SK-N-SH treated with all-trans-retinoic acid at 6 μM for 48 hours (cell line): ENCODE data around the gene TMEM147.

Experiments
- CSDC2 ChIP-seq: fragments of 250-450 bp; sonication (Bioruptor Pico); IDR thresholded peaks from 2 replicates; pipeline ENCODE4 v1.5.0; 2020; ENCODE audit warnings: mild to moderate bottlenecking, moderate library complexity
- POU6F1 ChIP-seq: fragments of 250-450 bp; sonication (Bioruptor Pico); IDR thresholded peaks from 2 replicates; pipeline ENCODE4 v1.8.0; 2021; ENCODE audit warnings: low read depth, mild to moderate bottlenecking, moderate library complexity, borderline replicate concordance
- ZFP30 ChIP-seq: fragments of 450-650 bp; formaldehyde crosslinking; IDR thresholded peaks from 2 replicates; pipeline ENCODE4 v1.5.0; 2022; ENCODE audit warnings: mild to moderate bottlenecking, moderate library complexity
- ZNF70 ChIP-seq: fragments of 450-650 bp; formaldehyde crosslinking; IDR thresholded peaks from 2 replicates; pipeline ENCODE4 v1.5.0; 2020; ENCODE audit warnings: mild to moderate bottlenecking, moderate library complexity

DNA sequence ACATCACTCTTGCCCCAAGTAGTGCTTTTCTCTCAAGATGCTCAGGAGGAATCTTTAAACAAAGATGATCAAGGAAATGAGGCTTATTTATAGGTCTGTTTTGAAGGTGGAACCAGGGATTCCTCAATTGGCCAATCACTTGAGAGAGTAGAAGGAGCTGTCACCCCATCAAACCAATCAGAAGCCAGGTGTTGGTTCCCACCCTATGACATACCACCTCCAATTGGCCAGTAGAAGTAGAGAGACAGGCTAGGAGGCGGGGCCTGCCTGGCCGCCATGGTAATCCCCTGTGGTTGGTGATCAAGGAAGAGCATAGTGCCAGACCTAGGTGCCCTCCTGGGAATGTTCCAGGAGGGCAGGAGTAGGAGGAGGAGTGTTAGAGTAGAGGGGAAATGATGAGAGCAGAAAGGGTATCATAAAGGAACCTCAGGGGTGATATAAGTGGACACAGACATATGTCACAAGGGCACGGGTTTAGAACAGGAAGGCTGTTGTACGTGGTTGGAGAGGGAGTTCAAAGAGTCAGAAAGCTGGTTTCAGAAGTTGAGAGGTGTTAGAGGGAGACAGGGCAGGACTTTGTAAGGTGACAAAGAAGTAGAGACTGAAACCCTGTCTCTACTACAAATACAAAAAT, 51.1 kb downstream of the TMEM147 start:
- TF ChIP-seq ZNF70 (CRISPR knock-in tag) (no peak), CSDC2 (no peak), ZFP30 (no peak), POU6F1 (CRISPR knock-in tag) (no peak)
